ENCODE results near the gene FAM20A.

Gene FAM20A

GRCh38 chr17:68600931-68601564, at the start of gene FAM20A:
TSS of gene FAM20A (minus strand) at chr17:68601367. CDS start at chr17:68600666, 701 bp downstream.
- DNase-seq: no peak

DNA sequence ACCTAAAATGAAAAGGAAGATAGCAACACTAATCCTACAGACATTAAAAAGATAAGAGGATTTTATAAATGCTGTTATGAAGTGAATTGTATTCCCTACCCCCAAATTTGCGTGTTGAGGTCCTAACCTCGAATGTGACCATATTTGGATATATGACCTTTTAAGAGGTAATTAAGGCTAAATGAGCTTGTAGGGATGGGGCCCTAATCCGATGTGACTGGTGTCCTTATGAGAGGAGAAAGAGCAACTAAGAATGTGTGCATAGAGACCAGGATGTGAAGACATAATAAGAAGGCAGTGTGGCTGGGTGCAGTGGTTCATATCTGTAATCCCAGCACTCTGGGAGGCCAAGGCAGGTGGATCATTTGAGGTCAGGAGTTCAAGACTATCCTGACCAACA, 48.2 kb upstream of the FAM20A start:
- DNase-seq: no peak

- DNase-seq: no peak
These were observed 45.7 kb upstream of the FAM20A start for GRCh38 chr17:68646626-68647526.

- no peak for DNase-seq
These were observed 40.9 kb upstream of the FAM20A start for GRCh38 chr17:68642118-68642412.

GRCh38 chr17:68641276-68642117, 40.3 kb upstream of the FAM20A start:
- DNase-seq: no peak

- DNase-seq: no peak
These were observed 39.2 kb upstream of the FAM20A start for GRCh38 chr17:68640242-68640989.

DNA sequence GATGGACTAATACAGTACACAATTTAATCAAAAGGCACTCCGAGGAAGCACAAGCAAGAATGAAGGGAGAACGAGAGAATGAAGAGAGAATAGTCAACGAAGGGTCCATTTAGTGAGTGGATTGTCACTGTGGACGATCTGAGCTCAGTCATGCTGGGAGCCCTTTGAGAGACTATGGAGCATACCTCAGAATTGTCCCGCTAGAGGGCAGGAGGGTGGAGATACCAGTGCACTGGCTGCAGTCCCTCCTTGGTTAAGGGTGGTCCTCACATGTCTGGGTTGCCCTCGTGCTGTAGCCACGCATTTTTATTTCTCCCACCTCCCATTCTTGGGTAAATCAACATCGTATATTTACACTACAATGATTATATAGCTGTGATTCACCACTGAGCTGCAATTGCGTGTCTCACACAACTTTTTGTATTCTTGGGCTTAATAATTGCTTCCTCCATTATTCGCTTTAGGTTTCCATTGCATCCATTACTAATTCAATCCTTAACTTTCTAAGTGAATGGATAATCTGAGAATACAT, 33.2 kb upstream of the FAM20A start:
- no peak for DNase-seq

- DNase-seq: no peak
These were observed 27.4 kb upstream of the FAM20A start for GRCh38 chr17:68628576-68628957.

GRCh38 chr17:68627956-68628575, 26.9 kb upstream of the FAM20A start:
- peak; percentile 33 for DNase-seq

DNA sequence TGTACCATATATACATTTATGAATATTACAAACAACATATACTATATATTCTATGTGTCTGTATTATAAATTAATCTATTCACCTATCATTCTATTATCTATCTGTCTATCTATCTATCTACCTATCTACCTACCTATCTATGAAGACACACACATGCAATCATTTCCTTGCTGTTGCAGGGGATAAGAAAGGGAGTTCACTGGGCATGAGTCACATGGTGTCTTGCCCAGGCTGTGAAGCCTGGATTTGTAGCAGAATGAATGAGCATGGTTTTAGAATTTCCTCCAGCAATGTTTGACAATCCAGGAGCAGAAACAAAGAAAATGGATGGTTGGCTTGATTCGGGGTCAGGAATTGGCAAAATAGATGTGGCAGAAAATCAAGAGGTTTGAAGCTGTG, 23.2 kb upstream of the FAM20A start:
- DNase-seq: no peak

DNA sequence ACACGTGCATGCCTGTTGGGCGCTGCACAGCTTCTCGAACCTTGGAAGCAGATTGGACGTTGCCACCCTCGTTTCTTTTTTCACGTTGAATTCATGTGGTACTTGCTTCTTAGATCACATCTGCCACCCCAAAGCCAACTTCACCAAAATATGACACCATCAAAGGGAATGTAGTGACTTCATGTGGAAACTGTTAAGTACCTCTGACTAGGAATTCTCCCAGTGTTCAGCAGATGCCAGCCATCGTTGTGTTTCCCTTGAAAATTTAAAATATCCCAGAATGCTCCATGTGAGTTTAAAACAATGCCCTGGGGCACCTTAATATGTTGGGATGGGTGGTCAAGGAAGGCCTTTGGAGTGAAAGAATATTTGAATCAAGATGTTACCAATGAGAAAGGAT, 22.6 kb upstream of the FAM20A start:
- DNase-seq: no peak

- DNase-seq: no peak
These were observed 21.3 kb upstream of the FAM20A start for GRCh38 chr17:68622423-68622822.

- DNase-seq: no peak
These were observed 19.9 kb upstream of the FAM20A start for GRCh38 chr17:68621065-68621464.

DNA sequence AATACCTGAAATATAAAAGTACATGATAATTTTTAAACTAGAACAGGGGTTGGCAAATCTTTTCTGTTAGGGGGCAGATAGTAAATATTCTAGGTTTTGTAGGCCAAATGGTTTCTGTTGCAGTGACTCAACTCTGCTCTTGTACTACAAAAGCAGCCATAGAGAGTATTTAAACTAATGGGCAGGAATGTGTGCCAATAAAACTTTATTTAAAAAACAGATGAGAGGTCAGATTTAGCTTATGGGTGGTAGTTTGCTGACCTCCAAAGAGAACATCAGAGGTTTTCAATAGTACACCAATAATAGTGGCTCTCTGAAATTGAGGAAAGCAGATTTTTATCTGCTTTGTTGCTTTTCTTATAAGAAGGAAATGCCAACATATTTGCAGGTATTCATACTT, 15.2 kb upstream of the FAM20A start:
- no peak for DNase-seq

DNA sequence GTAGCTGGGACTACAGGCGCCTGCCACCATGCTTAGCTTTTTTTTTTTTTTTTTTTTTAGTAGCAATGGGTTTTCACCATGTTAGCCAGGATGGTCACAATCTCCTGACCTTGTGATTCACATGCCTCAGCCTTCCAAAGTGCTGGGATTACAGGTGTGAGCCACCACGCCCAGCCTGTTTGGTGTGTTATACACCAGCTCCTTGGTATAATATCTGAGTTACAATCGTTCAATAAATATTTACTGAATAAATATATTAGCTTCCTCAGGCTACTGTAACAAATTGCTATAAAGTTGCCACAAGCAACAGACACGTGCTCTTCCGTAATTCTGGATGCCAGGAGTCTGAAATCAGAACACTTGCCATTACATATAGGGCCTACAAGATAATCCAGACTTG, 13.6 kb upstream of the FAM20A start:
- DNase-seq: no peak

DNA sequence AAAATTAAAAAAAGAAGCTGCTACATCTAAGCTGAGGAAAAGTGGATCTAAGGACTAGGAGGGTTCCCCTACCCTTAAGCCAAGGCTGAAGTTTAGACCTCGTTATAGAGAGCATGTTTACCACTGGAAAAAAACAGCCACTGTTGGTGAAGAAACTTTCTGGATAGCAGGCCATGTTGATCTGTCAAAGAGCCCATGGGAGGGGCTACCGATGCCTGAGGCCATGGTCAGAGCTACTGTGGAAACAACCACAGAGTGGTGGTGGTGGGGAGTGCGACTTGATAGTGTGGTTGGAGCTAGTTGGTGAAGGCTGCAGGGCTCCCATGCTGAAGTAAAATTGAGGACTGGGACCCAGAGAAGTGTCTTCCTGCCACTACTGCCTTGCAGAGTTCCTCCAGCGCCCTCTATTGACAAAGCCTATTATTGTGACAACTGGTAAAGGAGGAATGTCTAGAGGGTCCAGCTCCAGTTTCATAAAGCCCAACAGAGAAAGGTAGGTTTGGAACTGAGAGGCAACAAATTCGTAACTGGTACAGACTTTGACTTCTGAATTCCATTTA, 12.7 kb upstream of the FAM20A start:
- peak; percentile 17 for DNase-seq

- no peak for DNase-seq
These were observed 11.7 kb upstream of the FAM20A start for GRCh38 chr17:68612923-68613292.

DNA sequence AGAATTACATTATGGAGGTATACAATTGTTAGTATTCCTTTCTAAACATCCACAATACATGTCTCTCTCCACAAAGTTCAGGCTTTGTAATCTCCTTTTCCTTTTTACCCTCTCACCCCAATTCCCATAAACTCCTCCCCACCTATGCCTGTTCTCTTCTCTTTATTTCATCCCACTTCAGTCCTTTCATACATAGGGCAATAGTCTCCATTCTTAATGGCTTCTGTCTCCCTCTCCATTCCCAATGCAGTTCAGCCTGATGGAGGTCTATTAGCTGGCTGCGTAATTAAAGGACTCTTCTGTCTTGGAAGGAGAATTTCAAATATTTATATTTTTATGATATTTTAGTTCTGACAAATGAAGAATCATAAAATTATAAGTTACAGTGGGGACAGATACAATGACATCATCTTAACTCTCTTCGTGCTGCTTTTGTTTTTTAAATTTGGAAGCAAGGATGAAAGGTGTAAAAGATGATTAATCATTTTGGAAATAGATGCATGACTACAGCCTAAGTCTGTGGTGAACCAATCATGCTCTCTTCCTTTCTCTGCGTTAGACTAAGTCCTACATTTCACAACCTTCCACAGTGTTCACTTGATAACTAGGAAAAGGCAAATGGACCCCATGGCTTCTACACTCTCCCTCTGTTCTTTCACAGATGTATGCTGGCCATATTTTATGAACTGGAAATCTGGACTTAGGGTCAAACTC, 11.2 kb upstream of the FAM20A start:
- no peak for DNase-seq

GRCh38 chr17:68611353-68612208, 10.4 kb upstream of the FAM20A start:
- DNase-seq: no peak

DNA sequence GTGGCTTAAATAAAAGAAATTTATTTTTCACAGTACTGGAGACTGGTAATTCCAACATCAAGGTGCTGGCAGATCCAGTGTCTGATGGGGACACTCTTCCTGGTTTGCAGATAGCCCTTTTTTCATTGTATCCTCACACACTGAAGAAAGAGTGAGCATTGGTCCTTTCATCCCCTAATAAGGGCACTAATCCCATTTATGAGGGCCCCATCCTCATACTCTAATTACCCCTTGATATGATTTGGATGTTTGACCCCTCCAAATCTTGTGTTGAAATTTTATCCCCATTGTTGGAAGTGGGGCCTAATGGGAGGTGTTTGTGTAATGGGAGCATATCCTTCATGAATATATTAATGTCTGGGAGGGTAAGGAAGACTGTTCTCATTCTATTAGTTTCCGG, 9.4 kb upstream of the FAM20A start:
- DNase-seq: no peak
